Thymus (tissue), 11 donors: Measurements from ENCODE around the gene MUC5AC. TPM values are rescaled to one million over a fixed set of nuclear protein-coding genes. Genes with fewer than 3 reads are reported as not detected.
"Not testable (repeated sequence)": the region's sequence is repeated elsewhere in the genome, so short reads cannot be mapped to it uniquely, and the experiment has no call there.

ENCODE experiments used
- DNase-seq, 9 donors: peaks; one replicate each; pipeline ENCODE4 v3.0.0-alpha.2; 2013; ENCODE audit warnings: low spot score in 9 of 9, low read depth in 6 of 9, missing footprints in 1 of 9
- H3K27ac ChIP-seq, 2 donors: one replicate each; pipeline ENCODE4 v1.5.1; 2013; ENCODE audit warnings: control low read depth in 1 of 2, low read depth in 1 of 2, low read length in 1 of 2, mild to moderate bottlenecking in 1 of 2, moderate library complexity in 1 of 2
- H3K27me3 ChIP-seq, 2 donors: one replicate each; pipeline ENCODE4 v1.5.1; 2013; ENCODE audit warnings: low read length in 1 of 2; ENCODE audit not compliant: control insufficient read depth in 2 of 2, insufficient read depth in 1 of 2
- H3K36me3 ChIP-seq, 2 donors: one replicate each; pipeline ENCODE4 v1.5.1; 2013; ENCODE audit warnings: low read length in 1 of 2, mild to moderate bottlenecking in 1 of 2, moderate library complexity in 1 of 2; ENCODE audit not compliant: control insufficient read depth in 2 of 2, insufficient read depth in 2 of 2
- H3K4me1 ChIP-seq, 2 donors: one replicate each; pipeline ENCODE4 v1.5.1; 2013; ENCODE audit warnings: low read length in 2 of 2; ENCODE audit not compliant: control insufficient read depth in 2 of 2, insufficient read depth in 2 of 2
- H3K4me3 ChIP-seq, 2 donors: one replicate each; pipeline ENCODE4 v1.5.1; 2013; ENCODE audit warnings: low read length in 2 of 2, control low read depth in 1 of 2, mild to moderate bottlenecking in 1 of 2
- H3K9me3 ChIP-seq, 2 donors: one replicate each; pipeline ENCODE4 v1.5.1; 2013; ENCODE audit warnings: low read length in 1 of 2, mild to moderate bottlenecking in 1 of 2; ENCODE audit not compliant: control insufficient read depth in 2 of 2, insufficient read depth in 1 of 2
- WGBS: extraction: QIAGEN DNeasy Blood & Tissue Kit; methylation state at CpG from one replicate; pipeline ENCODE4 v1.1.7; 2013; 5-methylcytosine and 5-hydroxymethylcytosine counted together
- polyA plus RNA-seq: library from polyadenylated mRNA; stranded (reverse); fragments of 200-250 nt; gene quantifications from one replicate; pipeline ENCODE4 v1.2.3, GENCODE V29; 2013
- total RNA-seq: library from RNA; stranded (reverse); fragments of 120-200 nt; gene quantifications from one replicate; pipeline ENCODE4 v1.2.4, GENCODE V29; 2013
- donor health status: healthy.

The MUC5AC gene
- total and polyA plus RNA-seq, 2 donors, result 0.02 to 0.05 TPM

DNA sequence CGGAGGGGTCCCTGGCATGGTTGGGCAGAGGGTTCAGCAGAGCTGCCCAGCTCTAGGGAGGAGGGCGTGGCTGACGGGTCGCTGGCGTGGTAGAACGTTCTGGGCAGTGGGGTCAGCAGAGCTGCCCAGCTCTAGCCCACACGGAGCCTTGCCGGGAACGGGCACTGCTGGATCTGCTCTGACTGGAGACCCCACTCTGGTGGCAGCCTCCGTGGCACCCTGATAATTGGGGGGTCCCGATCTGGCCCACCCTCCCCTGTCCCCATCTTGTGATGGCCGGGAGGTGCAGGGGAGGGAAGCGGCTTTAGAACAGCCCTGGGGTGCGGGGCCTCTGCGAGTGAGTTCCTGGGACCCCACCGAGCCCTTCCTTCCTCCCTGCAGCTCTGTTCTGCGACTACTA, 21.9 kb downstream of the MUC5AC start:
- Histone ChIP-seq H3K27ac (no peak overlapping the region), H3K9me3 (peaks cover 4 to 64% of the 10 kb centered on the region in 2 donors), H3K36me3 (no peaks in the 10 kb centered on the region), H3K27me3 (no peaks in the 10 kb centered on the region), H3K4me3 (no peak overlapping the region), H3K4me1 (no peaks in the 10 kb centered on the region)
- DNase-seq, result no peak
- WGBS, result 89% methylated on average over 16 of the region's 17 CpGs

DNA sequence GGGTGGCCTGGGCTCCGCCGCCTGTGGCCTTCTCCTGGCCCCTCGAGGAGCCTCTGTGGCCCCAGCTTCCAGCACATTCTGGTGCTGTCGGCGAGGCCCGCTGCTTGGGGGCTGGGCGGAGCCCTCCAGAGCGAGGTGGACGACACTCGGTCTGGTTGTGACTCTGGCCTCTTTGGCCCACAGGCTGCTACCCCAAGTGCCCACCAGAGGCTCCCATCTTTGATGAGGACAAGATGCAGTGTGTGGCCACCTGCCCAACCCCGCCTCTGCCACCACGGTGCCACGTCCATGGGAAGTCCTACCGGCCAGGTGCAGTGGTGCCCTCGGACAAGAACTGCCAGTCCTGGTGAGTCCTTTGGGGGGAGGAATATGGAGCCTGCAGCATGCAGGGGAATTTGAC, 22.4 kb downstream of the MUC5AC start:
- Histone ChIP-seq H3K4me1 (no peaks in the 10 kb centered on the region), H3K27me3 (no peaks in the 10 kb centered on the region), H3K9me3 (peaks cover 4 to 58% of the 10 kb centered on the region in 2 donors), H3K4me3 (no peak overlapping the region), H3K27ac (no peak overlapping the region), H3K36me3 (no peaks in the 10 kb centered on the region)
- WGBS, result 92% methylated on average over 15 of the region's 15 CpGs
- no peak for DNase-seq

DNA sequence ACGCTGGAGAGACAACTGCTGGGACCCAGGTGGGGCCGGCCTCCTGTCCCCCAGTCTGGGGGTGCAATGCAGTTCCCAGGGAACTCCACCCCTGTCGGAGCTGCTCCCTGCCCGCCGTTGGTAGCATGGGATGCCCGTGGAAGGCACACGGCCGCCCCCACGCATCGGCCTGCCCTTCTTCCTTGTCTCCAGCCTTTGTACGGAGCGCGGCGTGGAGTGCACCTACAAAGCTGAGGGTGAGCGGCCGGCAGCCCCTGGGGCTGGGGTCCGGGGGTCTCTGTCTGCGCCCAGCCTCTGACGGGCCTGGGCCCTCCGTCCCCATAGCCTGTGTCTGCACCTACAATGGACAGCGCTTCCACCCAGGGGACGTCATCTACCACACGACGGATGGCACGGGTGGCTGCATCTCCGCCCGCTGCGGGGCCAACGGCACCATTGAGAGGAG, 23.2 kb downstream of the MUC5AC start:
- Histone ChIP-seq H3K4me3 (no peak overlapping the region), H3K9me3 (peaks cover 4 to 51% of the 10 kb centered on the region in 2 donors), H3K4me1 (no peaks in the 10 kb centered on the region), H3K27ac (no peak overlapping the region), H3K27me3 (no peaks in the 10 kb centered on the region), H3K36me3 (no peaks in the 10 kb centered on the region)
- WGBS, result 93% methylated on average over 29 of the region's 29 CpGs
- no peak for DNase-seq

GRCh38 chr11:1181420-1181819, 23.7 kb downstream of the MUC5AC start:
- WGBS, result 94% methylated on average over 10 of the region's 10 CpGs
- no peaks in the 10 kb centered on the region for H3K4me1 ChIP-seq
- H3K9me3 ChIP-seq, result peaks cover 4 to 50% of the 10 kb centered on the region in 2 donors
- no peak overlapping the region for H3K27ac ChIP-seq
- H3K4me3 ChIP-seq, result no peak overlapping the region
- no peaks in the 10 kb centered on the region for H3K27me3 ChIP-seq
- no peaks in the 10 kb centered on the region for H3K36me3 ChIP-seq
- DNase-seq, result no peak

- DNase-seq, result no peak
- no peaks in the 10 kb centered on the region for H3K36me3 ChIP-seq
- WGBS, result 87% methylated on average over 41 of the region's 41 CpGs
Measured at GRCh38 chr11:1181853-1182535, 24.2 kb downstream of the MUC5AC start.

DNA sequence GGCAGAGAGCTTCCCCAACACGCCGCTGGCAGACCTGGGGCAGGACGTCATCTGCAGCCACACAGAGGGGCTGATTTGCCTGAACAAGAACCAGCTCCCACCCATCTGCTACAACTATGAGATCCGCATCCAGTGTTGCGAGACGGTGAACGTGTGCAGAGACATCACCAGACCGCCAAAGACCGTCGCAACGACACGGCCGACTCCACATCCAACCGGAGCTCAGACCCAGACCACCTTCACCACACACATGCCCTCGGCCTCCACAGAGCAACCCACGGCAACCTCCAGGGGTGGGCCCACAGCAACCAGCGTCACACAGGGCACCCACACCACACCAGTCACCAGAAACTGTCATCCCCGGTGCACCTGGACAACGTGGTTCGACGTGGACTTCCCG, 26.4 kb downstream of the MUC5AC start:
- not testable (repeated sequence) for H3K36me3 ChIP-seq, DNase-seq, H3K4me1 ChIP-seq, H3K27ac ChIP-seq, H3K4me3 ChIP-seq, H3K27me3 ChIP-seq
- peaks cover 3 to 43% of the 10 kb centered on the region in 2 donors for H3K9me3 ChIP-seq
- WGBS, result 95% methylated on average over 15 of the region's 22 CpGs

More at GRCh38 chr11:1181853-1182535, 24.2 kb downstream of the MUC5AC start:
- H3K4me3 ChIP-seq, result no peak overlapping the region
- peaks cover 4 to 51% of the 10 kb centered on the region in 2 donors for H3K9me3 ChIP-seq
- H3K27ac ChIP-seq, result no peak overlapping the region
- H3K4me1 ChIP-seq, result no peaks in the 10 kb centered on the region
- no peaks in the 10 kb centered on the region for H3K27me3 ChIP-seq

DNA sequence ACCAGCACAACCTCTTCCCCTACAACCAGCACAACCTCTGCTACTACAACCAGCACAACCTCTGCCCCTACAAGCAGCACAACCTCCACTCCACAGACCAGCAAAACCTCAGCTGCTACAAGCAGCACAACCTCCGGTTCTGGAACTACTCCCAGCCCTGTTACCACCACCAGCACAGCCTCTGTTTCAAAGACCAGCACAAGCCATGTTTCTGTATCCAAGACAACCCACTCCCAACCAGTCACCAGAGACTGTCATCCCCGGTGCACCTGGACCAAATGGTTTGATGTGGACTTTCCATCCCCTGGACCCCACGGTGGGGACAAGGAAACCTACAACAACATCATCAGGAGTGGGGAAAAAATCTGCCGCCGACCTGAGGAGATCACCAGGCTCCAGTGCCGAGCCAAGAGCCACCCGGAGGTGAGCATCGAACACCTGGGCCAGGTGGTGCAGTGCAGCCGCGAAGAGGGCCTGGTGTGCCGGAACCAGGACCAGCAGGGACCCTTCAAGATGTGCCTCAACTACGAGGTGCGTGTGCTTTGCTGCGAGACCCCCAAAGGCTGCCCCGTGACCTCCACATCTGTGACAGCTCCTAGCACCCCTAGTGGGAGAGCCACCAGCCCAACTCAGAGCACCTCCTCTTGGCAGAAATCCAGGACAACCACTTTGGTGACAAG, 30.8 kb downstream of the MUC5AC start:
- not testable (repeated sequence) for H3K36me3 ChIP-seq, H3K4me1 ChIP-seq, H3K27me3 ChIP-seq, H3K27ac ChIP-seq, H3K4me3 ChIP-seq, DNase-seq
- 68% methylated on average over 12 of the region's 15 CpGs for WGBS
- H3K9me3 ChIP-seq, result peaks cover 1 to 26% of the 10 kb centered on the region in 2 donors

DNA sequence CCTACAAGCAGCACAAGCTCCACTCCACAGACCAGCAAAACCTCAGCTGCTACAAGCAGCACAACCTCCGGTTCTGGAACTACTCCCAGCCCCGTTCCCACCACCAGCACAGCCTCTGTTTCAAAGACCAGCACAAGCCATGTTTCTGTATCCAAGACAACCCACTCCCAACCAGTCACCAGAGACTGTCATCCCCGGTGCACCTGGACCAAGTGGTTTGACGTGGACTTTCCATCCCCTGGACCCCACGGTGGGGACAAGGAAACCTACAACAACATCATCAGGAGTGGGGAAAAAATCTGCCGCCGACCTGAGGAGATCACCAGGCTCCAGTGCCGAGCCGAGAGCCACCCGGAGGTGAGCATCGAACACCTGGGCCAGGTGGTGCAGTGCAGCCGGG, 32.1 kb downstream of the MUC5AC start:
- WGBS, result 85% methylated on average over 7 of the region's 12 CpGs
- H3K27me3 ChIP-seq, H3K36me3 ChIP-seq, H3K4me3 ChIP-seq, H3K4me1 ChIP-seq, H3K27ac ChIP-seq, DNase-seq: not testable (repeated sequence)
- peaks cover 1 to 38% of the 10 kb centered on the region in 2 donors for H3K9me3 ChIP-seq

DNA sequence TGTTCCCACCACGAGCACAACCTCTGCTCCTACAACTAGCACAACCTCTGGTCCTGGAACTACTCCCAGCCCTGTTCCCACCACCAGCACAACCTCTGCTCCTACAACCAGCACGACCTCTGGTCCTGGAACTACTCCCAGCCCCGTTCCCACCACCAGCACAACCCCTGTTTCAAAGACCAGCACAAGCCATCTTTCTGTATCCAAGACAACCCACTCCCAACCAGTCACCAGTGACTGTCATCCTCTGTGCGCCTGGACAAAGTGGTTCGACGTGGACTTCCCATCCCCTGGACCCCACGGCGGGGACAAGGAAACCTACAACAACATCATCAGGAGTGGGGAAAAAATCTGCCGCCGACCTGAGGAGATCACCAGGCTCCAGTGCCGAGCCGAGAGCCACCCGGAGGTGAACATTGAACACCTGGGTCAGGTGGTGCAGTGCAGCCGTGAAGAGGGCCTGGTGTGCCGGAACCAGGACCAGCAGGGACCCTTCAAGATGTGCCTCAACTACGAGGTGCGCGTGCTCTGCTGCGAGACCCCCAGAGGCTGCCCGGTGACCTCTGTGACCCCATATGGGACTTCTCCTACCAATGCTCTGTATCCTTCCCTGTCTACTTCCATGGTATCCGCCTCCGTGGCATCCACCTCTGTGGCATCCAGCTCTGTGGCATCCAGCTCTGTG, 34.2 kb downstream of the MUC5AC start:
- H3K4me3 ChIP-seq, H3K27ac ChIP-seq, H3K27me3 ChIP-seq, H3K36me3 ChIP-seq, DNase-seq, H3K4me1 ChIP-seq: not testable (repeated sequence)
- H3K9me3 ChIP-seq, result peaks cover 3 to 36% of the 10 kb centered on the region in 2 donors
- WGBS, result 91% methylated on average over 22 of the region's 22 CpGs
